SK-N-MC (cell line): ENCODE data around the gene ADARB1.

Experiments
- DNase-seq: peaks from one replicate; pipeline ENCODE4 v3.0.0-alpha.2; 2011; ENCODE audit warnings: low read depth, low spot score
- H3K27ac ChIP-seq: fragments of 200-600 bp; sonication (generic); 2 replicates; pipeline ENCODE4 v1.5.1; 2016; ENCODE audit warnings: mixed run types
- H3K36me3 ChIP-seq: fragments of 200-600 bp; sonication (generic); 2 replicates; pipeline ENCODE4 v1.6.1; 2017; ENCODE audit warnings: antibody characterized with exemption, low read length, mixed read lengths; ENCODE audit not compliant: insufficient read depth
- H3K4me3 ChIP-seq: fragments of 200-600 bp; sonication (generic); 2 replicates; pipeline ENCODE4 v1.5.1; 2016
- H3K9ac ChIP-seq: fragments of 200-600 bp; sonication (generic); 2 replicates; pipeline ENCODE4 v1.8.0; 2017; ENCODE audit warnings: mixed run types, mixed read lengths; ENCODE audit not compliant: insufficient read length
- H3K9me3 ChIP-seq: fragments of 200-600 bp; sonication (generic); 2 replicates; pipeline ENCODE4 v1.6.1; 2017; ENCODE audit warnings: low read depth, mild to moderate bottlenecking, antibody characterized with exemption, low read length, moderate library complexity, mixed read lengths
- EZH2 ChIP-seq: fragments of 200-600 bp; sonication (generic); IDR thresholded peaks from one replicate; pipeline ENCODE4 v1.6.1; 2017; ENCODE audit warnings: antibody characterized with exemption
- FOXP2 ChIP-seq: optimal IDR thresholded peaks from 2 replicates; pipeline ENCODE3; 2011; ENCODE audit warnings: mild to moderate bottlenecking, moderate library complexity; ENCODE audit not compliant: insufficient read depth; ENCODE audit errors: extremely low read length, control extremely low read depth
- POLR2AphosphoS5 ChIP-seq: IDR thresholded peaks from 2 replicates; pipeline ENCODE4 v1.6.1; 2012; ENCODE audit warnings: mild to moderate bottlenecking, low read depth, low read length, borderline replicate concordance

Gene ADARB1

GRCh38 chr21:45084121-45084520 lies 9.7 kb downstream of the ADARB1 start:
- Histone ChIP-seq H3K9me3 (no peaks in the 10 kb centered on the region), H3K36me3 (peaks cover 19% of the 10 kb centered on the region), H3K27ac (no peak overlapping the region), H3K9ac (no peak overlapping the region), H3K4me3 (no peak overlapping the region)
- TF ChIP-seq EZH2, result no peak
- TF ChIP-seq FOXP2, result no peak
- no peak for TF ChIP-seq POLR2AphosphoS5
- no peak for DNase-seq

DNA sequence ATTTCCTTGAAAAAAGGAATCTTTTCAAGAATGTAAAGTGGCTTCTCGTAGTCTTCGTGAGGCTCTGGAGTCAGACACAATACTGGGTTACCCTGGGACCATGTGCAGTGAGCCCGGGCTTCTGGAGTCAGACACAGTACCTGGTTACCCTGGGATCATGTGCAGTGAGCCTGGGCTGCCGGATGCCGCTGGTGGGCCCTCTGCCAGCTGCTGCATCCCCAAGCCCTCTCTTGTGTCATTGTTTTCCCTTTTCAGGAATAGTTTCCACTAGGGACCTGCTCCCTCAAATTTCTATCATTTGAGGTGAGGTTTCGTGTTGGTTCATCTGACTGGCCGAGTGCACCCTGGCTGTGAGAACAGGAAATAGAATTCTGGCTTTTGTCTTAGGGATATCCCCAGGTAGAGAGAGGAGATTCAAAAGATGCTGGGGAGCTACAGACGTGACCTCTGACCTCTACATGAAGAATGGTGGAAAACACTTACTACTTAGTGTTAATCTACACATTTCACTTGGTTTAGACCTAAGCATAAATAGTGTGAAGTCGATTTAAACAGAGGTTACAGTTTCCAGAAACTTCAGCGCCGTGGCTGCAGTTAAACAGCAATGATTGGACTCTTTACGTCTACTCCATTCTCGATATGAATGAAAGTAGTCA lies 10.6 kb downstream of the ADARB1 start:
- H3K36me3 ChIP-seq, result peaks cover 19% of the 10 kb centered on the region
- no peak for TF ChIP-seq EZH2
- no peak for TF ChIP-seq FOXP2
- no peak for TF ChIP-seq POLR2AphosphoS5

GRCh38 chr21:45085700-45086099 lies 11.3 kb downstream of the ADARB1 start:
- Histone ChIP-seq H3K36me3 (peaks cover 18% of the 10 kb centered on the region), H3K9me3 (no peaks in the 10 kb centered on the region), H3K9ac (no peak overlapping the region), H3K27ac (no peak overlapping the region), H3K4me3 (no peak overlapping the region)
- TF ChIP-seq FOXP2 (no peak), POLR2AphosphoS5 (no peak), EZH2 (no peak)
- DNase-seq, result no peak

More for the DNA sequence above, 10.6 kb downstream of the ADARB1 start:
- Histone ChIP-seq H3K9ac (no peak overlapping the region), H3K27ac (no peak overlapping the region), H3K4me3 (no peak overlapping the region), H3K9me3 (no peaks in the 10 kb centered on the region)
- DNase-seq, result no peak

- H3K27ac ChIP-seq, result no peak overlapping the region
Observed at GRCh38 chr21:45086337-45086958, 12.1 kb downstream of the ADARB1 start.

DNA sequence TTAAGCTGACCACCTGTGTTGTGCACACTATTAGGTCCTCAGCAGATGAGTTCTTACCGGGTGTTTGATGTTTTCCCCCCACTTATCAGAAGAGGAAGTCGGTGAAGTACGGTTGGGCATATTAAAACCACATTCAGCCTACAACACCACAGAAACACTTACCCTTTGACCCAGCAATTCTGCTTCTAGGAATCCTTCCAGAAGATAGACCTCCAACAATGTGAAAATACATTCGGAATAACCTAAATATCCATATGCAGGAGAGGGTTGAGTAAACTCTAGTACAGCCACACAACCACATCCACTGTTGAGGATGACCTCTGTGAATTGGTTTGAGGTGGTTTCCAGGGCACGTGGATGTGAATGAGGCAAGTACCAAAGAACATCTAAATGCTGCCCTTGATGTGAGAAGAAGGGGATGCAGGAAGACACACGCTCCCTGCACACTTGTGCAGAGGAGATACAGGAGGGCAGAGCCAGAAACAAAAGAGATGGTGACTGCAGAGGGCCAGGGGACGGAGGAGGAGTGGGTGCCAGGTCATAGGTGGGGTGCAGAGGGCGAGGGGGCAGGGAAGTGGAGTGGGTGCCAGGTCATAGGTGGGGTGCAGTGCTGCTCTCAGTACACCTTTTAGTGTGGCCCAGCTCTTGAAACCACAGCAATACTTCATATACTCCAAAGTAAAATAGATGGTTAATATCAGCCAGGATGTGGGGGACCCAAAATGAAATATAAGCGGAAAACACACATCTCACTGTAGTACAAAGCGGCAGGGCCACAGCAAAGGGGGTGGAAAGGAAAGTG lies 12.8 kb downstream of the ADARB1 start:
- no peak for DNase-seq
- Histone ChIP-seq H3K27ac (no peak overlapping the region), H3K9ac (no peak overlapping the region), H3K36me3 (peaks cover 6% of the 10 kb centered on the region; the same call in 1 of the 2 replicates), H3K4me3 (no peak overlapping the region), H3K9me3 (no peaks in the 10 kb centered on the region)
- TF ChIP-seq POLR2AphosphoS5, result no peak
- no peak for TF ChIP-seq EZH2
- TF ChIP-seq FOXP2, result no peak

More at GRCh38 chr21:45086337-45086958, 12.1 kb downstream of the ADARB1 start:
- peaks cover 11% of the 10 kb centered on the region for H3K36me3 ChIP-seq
- H3K9ac ChIP-seq, result no peak overlapping the region
- no peak for TF ChIP-seq POLR2AphosphoS5
- TF ChIP-seq EZH2, result no peak
- TF ChIP-seq FOXP2, result no peak
- no peaks in the 10 kb centered on the region for H3K9me3 ChIP-seq
- peak overlapping the region; percentile 22; the same call in 1 of the 2 replicates for H3K4me3 ChIP-seq
- no peak for DNase-seq

DNA sequence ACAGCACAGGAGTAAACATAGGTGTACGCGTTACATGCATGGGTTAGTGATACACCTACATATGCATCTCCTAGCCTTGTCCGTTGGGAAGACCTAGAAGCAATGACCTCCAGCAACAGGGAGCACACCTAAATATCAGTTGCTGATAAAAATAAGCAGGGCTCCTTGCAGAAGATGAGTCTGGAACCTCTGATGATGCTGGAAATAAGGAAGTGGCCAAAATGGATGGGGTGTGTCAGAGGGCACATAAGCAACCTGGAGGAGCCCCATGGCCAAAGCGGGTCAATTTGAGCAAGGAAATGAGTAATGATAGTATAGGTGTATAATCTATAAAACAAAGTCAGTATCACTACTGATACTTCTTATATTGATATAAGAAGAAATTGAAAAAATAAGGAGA lies 13.7 kb downstream of the ADARB1 start:
- no peak overlapping the region for H3K4me3 ChIP-seq
- no peak overlapping the region for H3K9ac ChIP-seq
- TF ChIP-seq FOXP2 (no peak), POLR2AphosphoS5 (no peak), EZH2 (no peak)
- no peaks in the 10 kb centered on the region for H3K36me3 ChIP-seq
- no peak for DNase-seq
- H3K27ac ChIP-seq, result no peak overlapping the region
- H3K9me3 ChIP-seq, result no peaks in the 10 kb centered on the region

GRCh38 chr21:45088729-45089128 lies 14.3 kb downstream of the ADARB1 start:
- H3K27ac ChIP-seq, result 0 out of 2 replicates have a peak overlapping the region, but pooled peaks have one; percentile 7
- DNase-seq, result no peak
- TF ChIP-seq EZH2 (no peak), POLR2AphosphoS5 (no peak), FOXP2 (no peak)

DNA sequence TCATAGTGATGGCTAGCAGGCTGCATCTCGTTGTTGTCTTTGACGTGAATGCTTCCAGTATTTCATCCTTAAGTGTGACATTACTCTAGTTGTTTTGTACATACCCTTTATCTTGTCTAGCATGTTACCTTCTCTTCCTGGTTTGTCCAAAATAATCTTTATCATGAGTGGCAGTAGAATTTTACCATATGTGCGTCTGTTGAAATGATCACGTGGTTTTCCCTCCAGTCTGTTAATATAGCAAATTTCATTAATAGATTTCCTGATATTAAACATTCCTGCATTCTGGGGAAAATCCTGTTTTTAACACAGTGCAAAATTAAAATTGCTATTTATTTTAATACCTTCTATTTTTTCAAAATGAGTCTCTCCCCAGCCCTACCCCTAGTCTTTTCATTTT lies 15.6 kb downstream of the ADARB1 start:
- Histone ChIP-seq H3K9ac (no peak overlapping the region), H3K27ac (no peak overlapping the region), H3K9me3 (no peaks in the 10 kb centered on the region), H3K4me3 (no peak overlapping the region), H3K36me3 (no peaks in the 10 kb centered on the region)
- DNase-seq, result no peak
- no peak for TF ChIP-seq EZH2
- TF ChIP-seq FOXP2, result no peak
- no peak for TF ChIP-seq POLR2AphosphoS5

More at GRCh38 chr21:45088729-45089128, 14.3 kb downstream of the ADARB1 start:
- Histone ChIP-seq H3K9ac (no peak overlapping the region), H3K4me3 (no peak overlapping the region), H3K36me3 (no peaks in the 10 kb centered on the region), H3K9me3 (no peaks in the 10 kb centered on the region)
